Activated CD4-positive, CD25-positive, alpha-beta regulatory T cell treated with anti-CD3 and anti-CD28 coated beads, Interleukin-2, amount 50 U/mL, for 72 hours (primary cell): ENCODE measurements around the gene ANKRD42.
"Not testable (repeated sequence)": the region's sequence is repeated elsewhere in the genome, so short reads cannot be mapped to it uniquely, and the experiment has no call there.

ENCODE experiments used
- DNase-seq: peaks from one replicate; pipeline ENCODE4 v3.0.0; 2021

Gene ANKRD42

DNA sequence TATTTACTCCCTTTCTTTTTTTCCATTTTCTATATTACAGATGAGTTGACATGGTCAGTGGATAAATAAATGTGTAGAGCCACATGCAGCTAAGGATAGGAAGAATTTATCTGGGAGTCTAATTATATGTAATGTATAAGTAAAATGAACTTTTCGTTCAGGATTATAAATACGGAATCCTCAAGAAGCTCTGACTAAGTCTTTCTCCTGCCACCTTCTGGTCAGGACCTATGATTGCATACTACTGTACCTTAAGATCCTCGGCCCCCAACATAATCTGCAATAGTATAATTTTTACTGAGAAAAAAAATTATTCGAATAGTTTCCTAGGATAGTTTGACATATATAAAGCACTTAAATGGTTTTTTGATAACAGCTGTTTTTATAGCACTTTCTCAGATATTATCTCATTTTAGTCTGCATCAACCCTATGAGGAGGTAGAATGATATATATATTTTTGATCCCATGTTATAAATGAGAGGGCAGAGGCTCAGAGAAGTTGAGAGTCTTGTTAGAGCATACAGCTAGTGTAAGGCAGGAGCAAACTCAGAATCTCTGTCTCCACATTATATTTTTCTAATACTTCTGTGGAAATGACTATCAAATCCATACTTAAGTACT, 56.6 kb downstream of the ANKRD42 start:
- DNase-seq: no peak

DNA sequence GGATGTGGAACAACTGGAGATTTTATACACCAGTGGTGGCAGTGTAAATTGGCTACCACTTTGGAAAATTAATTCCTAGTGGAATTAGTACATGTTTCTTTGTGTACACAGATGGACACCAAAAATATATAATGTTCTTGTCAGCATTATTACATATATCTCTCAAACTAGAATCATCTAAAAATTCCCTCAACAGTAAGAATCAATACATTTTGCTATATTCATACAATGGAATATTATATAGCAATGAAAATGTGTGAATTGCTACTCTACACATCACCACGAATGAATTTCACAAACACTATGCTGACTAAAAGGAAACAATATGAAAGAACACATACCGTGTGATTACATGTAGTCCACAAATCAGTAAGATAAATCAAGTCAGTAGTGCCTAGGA, 58.8 kb downstream of the ANKRD42 start:
- no peak for DNase-seq

DNA sequence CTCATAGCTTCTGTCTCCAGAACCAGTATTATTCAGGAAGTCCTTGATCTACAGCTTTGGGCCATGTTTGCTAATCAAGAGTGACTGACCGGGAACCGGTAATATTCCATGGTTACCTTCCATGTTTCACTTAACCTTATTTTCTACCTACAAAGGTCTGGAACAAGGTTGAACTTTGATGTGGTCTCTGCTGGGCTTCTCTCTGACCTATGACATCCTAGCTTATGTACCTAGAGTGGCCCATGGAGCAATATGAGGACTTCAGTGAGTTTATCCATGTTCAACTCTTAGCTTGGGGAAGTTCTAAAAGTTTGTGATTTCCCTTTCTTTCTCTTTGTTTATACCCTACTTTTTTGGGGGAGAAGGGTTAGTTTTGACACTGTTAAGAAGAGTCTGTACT, 59.4 kb downstream of the ANKRD42 start:
- no peak for DNase-seq

DNA sequence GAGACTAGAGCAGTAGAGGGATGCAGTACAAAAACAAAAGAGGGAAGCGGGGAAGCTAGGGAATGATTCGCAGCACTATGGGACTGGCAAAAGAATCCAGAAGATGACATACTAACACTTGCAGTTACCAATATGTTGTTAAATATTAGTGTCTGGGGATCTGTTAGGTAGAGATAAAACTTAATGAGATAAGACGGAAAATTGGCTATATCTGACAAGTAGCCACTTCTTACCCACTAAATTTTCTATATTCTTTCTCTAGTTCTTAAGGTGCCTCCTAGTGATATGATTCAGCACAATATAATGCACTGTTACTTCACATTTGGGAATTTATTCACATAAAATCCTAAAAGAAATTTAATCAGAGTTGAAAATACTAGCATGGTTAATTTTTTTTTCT, 61.9 kb downstream of the ANKRD42 start:
- no peak for DNase-seq

DNA sequence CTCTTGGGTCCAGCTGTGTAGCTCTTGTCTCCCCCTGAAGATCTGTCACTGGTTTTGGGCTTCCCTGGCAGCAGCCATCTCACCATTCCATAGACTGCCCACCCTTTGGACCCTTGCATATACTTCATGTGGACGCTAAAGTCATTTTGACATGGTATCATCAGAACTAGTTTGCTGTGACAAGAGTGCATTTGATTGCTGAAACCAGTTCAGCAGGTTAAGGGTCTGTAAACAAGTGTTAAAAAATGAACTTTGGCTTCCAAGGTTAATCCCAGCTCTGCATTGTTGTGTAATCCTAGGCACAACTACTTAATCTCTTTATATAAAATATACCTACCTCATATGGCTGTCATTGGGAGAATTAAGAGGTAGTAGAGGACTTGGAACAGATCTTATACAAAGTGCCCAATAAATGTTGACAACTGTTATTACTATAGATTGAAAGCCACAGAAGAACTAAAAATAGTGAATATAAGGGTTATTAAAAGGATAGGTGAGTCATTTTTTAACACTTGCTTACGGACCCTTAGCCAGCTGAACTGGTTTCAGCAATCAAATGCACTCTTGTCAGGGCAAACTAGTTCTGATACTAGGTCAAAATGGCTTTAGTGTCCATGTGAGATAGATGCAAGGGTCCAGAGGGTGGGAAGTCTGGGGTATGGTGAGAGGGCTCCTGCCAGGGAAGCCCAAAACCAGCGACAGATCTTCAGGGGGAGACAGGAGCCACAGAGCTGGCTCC, 63.3 kb downstream of the ANKRD42 start:
- DNase-seq: no peak

- DNase-seq: no peak
These were observed 64.3 kb downstream of the ANKRD42 start for GRCh38 chr11:83257761-83258168.

DNA sequence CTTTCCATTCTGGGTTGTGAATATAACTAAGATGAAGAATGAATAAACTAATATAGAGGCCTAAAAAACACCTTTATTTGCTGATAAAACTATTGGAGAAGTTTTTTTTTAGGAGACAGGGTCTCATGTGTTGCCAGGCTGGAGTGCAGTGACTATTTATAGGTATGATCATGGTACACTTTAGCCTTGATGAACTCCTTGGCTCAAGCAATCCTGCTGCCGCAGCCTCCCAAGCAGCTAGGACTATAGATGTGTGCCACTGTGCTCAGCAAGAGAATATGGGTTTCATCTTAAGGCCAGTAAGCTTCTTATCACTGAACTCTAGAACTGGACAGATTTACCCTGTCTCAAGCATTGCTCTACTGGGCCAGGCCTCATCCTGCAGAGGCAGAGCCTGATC, 66.0 kb downstream of the ANKRD42 start:
- DNase-seq: no peak

GRCh38 chr11:83265331-83265730, 71.8 kb downstream of the ANKRD42 start:
- DNase-seq: no peak

DNA sequence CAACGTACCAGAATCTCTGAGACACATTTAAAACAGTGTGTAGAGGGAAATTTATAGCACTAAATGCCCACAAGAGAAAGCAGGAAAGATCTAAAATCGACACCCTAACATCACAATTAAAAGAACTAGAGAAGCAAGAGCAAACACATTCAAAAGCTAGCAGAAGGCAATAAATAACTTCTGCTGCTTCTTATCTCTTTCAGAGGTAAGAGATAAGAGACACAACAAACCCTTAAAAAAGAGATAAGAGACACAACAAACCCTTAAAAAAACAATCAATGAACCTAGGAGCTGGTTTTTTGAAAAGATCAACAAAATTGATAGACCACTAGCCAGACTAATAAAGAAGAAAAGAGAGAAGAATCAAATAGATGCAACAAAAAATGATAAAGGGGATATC, 75.6 kb downstream of the ANKRD42 start:
- not testable (repeated sequence) for DNase-seq

- not testable (repeated sequence) for DNase-seq
These were observed 78.2 kb downstream of the ANKRD42 start for GRCh38 chr11:83271734-83272133.

DNA sequence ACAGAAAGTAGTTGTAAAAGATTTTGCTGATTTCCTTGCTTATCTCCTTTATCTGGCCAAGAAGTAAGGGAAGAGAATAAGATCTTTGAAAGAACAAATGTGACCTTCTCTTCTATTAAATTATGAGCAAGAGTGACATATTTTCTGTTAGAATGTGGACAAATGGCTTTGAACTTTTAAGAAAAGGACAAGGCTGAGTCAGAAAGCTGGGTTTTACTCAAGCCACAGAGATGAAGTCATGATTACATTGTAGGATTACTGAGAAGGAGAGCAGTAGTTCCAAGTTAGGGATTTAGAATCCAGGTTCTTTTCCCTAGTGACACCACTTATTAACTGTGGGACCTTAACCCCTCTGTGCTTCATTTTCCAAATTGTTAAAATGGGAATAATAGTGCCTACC, 79.1 kb downstream of the ANKRD42 start:
- DNase-seq: no peak

- no peak for DNase-seq
These were observed 82.6 kb downstream of the ANKRD42 start for GRCh38 chr11:83275888-83276641.

GRCh38 chr11:83278351-83278750, 84.8 kb downstream of the ANKRD42 start:
- DNase-seq: no peak

- DNase-seq: no peak
These were observed 86.7 kb downstream of the ANKRD42 start for GRCh38 chr11:83280256-83280655.

GRCh38 chr11:83282084-83282716, 88.7 kb downstream of the ANKRD42 start:
- DNase-seq: no peak

GRCh38 chr11:83284501-83285150, 91.1 kb downstream of the ANKRD42 start:
- DNase-seq: no peak

GRCh38 chr11:83285151-83285770, 91.7 kb downstream of the ANKRD42 start:
- no peak for DNase-seq

DNA sequence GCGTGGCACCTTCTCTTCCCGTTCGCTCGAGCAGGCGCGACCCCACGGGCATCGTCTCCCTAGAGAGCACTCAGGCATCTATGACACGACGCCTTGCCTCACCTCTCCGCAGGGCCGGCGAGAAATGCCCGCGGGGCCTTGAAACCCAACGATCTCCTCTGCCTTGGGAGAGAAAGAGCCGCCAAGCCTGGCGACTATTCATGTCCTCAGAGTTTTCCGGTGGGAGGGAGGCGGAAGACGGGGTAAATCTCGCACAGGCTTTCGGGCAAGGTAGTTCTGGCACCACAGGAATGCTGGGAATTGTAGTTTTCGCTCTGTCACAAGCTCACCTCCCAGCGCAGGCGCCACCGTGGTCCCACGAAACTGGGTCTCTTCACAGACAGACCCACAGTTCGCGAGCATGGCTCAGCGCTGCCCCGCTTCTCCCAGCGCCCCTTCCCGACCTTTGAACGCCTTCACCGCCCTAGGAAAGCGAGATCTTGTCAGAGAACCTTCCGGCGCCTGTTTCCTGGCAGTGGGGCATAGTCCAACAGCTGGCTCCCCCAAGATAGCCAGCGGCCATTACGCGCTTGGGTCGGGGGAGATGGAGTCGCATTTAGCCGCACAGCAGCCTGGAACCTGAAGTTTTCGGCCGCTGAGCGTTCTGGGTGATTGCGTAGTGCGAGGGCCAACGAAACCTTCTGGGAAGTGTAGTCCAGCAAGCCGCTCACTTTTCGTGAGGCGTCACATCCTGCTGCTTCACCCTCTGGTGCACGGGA, 92.4 kb downstream of the ANKRD42 start, which contains the start of gene CCDC90B:
Gene CCDC90B (minus strand): TSS at position 597 of the 758 bp plus-strand sequence. CDS start 395 bp downstream, at position 202.
- DNase-seq: peak; percentile 83

DNA sequence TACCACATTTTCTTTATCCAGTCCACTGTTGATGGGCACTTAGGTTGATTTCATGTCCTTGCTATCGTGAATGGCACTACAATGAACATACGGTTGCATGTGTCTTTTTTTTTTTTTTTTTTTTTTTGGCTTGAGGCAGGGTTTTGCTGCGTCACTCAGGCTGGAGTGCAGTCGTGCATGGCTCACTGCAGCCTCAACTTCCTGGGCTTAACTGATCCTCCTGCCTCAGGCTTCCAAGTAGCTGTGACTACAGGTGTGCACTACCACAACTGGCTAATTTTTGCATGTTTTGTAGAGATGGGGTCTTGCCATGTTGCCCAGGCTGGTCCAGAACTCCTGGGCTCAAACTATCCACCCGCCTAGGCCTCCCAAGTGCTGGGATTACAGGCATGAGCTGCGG, 94.1 kb downstream of the ANKRD42 start:
- DNase-seq: no peak

- DNase-seq: no peak
These were observed 99.4 kb downstream of the ANKRD42 start for GRCh38 chr11:83292709-83293456.

DNA sequence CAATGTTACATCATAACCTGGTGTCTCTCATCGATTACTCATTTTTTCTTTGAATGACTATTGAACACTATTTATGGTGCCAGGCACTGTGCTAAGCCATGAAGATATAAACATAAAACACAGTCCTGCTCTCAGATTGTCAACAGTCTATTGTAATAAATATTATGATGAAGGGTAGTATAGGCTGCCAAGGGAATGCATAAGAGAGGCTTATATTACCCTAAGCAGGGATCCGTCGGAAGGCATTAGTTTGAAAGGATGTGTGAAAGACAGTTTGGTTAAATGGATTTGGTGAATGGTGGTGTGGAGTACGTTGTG, 99.9 kb downstream of the ANKRD42 start:
- DNase-seq: no peak
